AG20443 (cell line): ENCODE results near the gene C10orf143.
"Not testable (repeated sequence)": the region's sequence is repeated elsewhere in the genome, so short reads cannot be mapped to it uniquely, and the experiment has no call there.

Experiments
- DNase-seq: peaks from one replicate; pipeline ENCODE4 v3.0.0; 2012; ENCODE audit warnings: low spot score, mixed read lengths

Gene C10orf143

GRCh38 chr10:130111113-130111851 lies 652 bp upstream of the C10orf143 start:
- DNase-seq: peak; percentile 95

DNA sequence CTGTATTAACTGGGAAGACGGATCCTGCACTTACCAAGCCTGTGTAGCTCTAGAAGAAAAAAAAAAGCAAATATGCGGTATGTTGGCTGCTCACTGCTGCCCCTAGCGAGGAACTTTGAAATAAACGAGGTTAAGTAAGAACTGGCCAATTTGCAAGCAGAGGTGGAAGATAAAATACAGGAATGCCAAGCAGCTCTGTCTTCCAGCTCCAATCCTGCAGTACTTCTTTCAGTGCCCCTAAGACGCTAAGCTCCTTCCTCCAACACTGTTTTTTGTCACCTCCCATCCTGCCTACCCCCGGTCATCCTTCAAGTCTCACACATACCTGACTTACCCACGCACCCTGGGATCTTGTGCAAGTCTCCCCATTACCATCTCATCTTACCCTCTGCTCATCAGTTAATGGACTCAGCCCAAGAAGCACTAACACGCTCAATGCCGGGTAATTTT lies 809 bp downstream of the C10orf143 start:
- peak; percentile 79 for DNase-seq

DNA sequence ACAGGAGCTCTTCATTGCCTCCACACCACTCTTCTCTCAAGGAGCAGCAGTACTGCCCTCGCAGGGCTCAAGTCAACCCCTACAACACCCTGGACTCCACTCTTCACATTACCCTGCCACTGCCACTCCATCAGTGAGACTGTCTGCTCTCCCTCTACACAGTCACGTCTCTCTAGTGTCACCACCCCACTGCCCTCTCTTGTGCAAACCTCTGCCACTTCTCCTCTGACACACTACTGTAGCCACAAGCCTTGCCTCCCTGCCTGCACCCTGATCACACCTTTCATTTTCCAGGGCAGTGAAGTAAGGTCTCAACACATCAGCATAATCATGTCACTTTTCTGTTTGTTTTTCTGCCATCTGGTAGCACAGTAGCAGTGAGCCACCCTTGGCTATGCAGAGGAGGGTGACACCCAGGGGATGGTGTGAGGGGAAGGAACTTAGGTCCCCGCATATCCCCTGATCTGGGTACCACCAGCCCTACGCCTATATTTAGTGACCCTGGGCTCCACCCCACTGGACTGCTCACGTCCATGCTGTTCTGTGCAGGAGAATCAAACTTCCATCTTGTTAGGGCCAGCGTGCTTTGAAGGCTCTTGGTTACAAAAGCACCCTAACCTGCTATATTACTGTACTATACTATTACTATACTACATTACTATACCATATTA lies 1.6 kb downstream of the C10orf143 start:
- DNase-seq: no peak

GRCh38 chr10:130108146-130108545 lies 2.5 kb downstream of the C10orf143 start:
- DNase-seq: not testable (repeated sequence)

DNA sequence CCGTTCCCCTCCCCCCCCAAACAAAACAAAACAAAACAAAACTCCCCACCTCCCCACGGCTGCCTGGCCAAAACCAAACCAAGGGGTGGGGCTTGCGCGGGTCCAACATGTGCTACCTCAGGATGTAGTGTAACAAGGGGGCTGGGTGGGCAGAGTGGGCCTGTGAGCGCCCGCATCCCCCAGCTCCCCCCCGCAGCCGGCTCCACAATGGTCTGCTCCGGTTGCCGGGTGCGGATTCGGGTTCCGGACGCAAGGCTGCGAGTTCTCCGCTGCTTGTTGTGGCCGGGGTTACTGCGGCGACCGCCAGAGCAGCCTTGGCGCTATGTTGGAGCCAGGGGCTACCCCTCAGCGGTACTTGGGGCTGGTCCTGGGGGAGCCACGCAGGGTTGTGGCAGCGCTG lies 4.9 kb downstream of the C10orf143 start:
- no peak for DNase-seq

DNA sequence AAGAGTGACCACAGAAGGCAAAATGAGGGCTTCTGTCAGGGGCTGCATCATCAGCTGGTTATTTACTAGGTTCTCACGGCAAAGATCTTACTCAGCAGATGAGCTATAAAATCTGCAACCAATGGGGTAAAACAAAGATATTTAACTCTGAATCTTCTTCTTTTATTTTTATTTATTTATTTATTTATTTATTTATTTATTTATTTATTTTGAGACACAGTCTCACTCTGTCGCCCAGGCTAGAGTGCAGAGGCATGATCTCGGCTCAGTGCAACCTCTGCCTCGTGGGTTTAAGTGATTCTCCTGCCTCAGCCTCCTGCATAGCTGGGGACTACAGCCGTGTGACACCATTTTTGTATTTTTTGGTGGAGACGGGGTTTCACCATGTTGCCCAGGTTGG lies 11.3 kb downstream of the C10orf143 start:
- DNase-seq: no peak

DNA sequence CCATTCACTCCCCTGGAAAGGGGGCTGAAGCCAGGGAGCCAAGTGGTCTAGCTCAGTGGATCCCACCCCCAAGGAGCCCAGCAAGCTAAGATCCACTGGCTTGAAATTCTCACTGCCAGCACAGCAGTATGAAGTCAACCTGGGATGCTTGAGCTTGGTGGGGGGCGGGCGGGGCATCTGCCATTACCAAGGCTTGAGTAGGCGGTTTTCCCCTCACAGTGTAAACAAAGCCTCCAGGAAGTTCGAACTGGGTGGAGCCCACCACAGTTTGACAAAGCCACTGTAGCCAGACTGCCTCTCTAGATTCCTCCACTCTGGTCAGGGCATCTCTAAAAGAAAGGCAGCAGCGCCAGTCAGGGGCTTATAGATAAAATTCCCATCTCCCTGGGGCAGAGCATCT lies 20.1 kb downstream of the C10orf143 start:
- DNase-seq: not testable (repeated sequence)

DNA sequence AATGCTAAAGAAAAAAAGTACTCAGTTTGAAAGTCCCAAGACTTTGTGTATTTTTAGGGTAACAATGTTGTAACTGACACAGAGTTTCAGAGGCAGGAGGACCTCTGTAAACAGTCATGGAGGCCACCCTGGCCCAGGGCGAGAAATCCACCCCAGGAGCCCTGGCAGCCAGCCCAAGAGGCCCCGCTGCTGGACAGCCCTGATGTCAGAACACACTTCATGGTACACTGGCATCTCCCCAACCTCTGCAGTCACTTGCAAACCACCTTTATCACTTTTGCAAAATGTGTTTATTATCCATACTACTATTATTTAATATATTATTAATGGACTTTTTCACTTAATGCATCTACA lies 30.2 kb downstream of the C10orf143 start:
- DNase-seq: no peak

- no peak for DNase-seq
Measured at GRCh38 chr10:130079614-130080460, 30.8 kb downstream of the C10orf143 start.

DNA sequence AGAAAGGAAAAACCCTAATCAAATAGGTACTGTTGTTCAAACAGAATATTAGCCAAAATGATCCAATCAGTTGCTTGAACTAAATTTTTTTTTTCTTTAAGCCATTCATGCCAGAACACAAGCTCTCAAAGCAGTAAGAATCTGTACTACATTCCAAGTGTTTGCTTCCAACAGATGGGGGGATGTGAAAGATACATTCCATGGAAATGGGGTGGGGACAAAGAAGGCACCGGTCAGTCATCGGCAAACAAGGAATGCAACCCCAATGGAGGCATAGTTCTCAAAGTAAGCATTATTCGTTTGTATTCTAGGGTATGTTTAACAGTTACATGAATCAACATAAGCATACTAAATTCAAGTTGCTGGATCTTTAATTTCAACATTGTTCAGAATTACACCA lies 32.5 kb downstream of the C10orf143 start:
- DNase-seq: no peak

DNA sequence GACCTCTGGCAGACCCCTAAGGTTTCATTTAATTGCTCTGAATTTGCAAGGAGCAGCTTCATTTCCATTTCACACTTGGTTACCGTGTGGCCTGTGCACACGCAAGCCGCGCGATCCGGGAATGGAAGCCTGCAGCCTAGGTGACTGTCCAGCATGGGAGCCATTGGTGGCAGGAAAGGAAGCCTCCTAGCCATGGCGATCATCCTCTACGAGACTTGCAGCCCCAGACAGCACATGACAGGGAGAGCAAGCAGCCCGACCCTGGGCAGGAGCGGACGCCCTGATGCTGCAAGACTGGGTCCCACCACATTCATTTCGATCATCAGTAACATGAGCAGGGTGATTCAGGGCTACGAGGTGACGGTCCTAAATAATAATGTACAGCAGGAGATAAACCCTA lies 33.9 kb downstream of the C10orf143 start:
- DNase-seq: no peak

DNA sequence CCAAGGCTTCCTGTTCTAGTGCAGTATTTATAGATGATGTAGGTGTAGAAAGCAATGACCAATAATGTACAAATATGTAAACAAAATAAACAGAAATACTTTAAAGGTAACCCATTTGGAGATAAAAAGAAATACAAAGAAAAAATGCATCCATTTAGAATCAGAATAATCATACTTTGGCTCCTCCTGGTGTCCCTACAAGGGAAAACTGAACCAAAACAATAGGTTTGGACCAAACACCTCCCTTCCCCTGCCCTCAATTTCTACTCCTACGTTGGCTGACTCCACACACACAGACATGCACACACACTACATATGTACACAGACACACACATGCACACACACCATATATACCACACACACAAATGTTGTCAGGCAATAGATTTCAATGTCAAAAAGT lies 36.0 kb downstream of the C10orf143 start:
- DNase-seq: peak; percentile 32

DNA sequence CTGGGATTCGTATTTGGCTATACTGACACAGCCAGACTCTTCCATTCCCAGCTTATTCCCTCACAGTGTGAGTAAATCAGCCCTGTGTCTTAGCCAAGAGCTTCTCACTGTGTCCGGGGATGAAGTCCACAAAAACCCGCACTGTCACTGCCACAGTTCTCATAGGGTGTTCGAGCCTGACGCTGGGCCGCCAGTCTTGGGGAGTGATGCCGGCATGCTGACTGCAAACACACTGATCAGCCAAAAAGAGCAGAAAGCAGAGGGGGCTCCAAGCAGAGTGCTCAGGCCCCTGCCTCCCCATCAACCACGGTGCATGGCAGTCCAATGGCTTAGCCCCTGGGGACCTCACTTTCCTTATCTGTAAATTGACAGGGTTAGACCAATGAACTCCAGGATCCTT lies 36.7 kb downstream of the C10orf143 start:
- DNase-seq: no peak

GRCh38 chr10:130072247-130072646 lies 38.4 kb downstream of the C10orf143 start:
- DNase-seq: no peak

DNA sequence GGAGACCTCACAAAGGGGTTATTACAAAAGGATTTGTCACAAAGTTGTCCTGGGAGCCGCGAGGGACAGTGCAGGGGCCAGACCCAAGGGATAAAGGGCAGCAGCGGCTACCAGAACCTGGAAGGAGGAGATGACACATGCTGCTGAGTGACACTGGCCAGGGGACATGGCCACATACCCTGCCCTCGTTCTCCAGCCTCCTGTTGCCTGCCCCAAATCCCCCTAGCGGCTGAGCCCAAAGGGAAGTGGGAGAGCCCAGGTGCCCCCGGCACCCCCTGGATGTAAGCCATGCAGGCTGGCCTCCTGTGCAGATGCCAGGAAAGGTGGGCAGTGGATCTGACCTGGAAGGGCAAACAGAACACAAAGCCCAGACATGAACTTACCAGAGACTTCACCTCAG lies 42.7 kb downstream of the C10orf143 start:
- DNase-seq: no peak

GRCh38 chr10:130066743-130067142 lies 43.9 kb downstream of the C10orf143 start:
- DNase-seq: no peak

DNA sequence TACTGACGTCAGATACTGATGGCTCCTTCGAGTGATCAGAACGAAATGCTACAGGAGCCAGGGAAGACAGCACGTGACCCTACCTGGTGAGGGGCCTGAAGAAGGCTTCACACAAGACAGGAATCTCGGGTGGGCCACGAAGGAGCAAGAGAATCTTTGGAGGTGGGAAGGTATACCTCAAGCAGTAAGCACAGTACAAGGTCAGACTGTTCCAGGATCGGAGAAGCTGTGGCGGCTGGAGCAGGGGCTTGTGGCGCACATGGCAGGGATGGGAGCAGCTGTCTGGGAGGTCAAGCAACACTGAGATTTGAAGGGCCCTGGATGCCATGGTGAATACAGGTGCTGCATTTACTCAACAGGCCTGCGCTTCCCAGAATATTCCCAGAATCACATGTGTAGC lies 45.4 kb downstream of the C10orf143 start:
- no peak for DNase-seq

DNA sequence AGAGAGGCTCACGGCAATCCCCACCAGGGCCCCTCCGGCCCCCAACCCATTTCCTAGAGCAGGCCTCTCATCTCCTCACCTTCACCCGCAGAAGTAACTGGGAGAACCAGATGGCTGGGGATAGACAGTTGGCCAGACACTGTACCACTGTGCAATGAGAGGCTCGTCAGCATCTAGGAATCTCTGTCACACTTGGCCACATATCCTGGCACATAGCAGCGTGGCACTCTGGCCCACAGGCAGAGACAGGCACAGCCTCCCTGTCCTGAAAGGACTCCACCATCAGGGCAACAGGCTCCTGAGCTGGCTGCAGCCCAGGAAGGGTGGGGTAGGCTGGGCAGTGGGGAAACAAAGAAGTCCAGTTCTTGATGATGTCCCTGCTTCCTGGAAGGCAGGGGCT lies 45.8 kb downstream of the C10orf143 start:
- DNase-seq: no peak

DNA sequence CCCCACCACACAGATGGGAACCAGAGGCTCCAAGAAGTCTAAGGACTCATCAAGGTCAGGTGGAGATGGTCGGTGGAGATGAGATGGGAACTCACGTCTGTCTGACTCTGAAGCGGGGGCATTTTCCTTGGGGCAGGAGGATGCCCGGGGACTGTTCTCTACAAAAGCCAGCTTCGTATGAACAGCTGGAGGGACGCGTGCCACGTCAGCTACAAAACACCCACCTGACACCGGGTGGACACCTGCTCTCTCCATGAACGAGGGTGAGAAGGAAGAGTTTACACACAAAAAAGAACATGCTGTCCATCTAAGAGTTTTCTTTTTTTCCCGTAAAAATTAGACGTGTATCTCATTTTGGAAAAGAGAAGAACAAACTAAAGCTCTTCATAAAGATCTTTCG lies 47.7 kb downstream of the C10orf143 start:
- DNase-seq: no peak

DNA sequence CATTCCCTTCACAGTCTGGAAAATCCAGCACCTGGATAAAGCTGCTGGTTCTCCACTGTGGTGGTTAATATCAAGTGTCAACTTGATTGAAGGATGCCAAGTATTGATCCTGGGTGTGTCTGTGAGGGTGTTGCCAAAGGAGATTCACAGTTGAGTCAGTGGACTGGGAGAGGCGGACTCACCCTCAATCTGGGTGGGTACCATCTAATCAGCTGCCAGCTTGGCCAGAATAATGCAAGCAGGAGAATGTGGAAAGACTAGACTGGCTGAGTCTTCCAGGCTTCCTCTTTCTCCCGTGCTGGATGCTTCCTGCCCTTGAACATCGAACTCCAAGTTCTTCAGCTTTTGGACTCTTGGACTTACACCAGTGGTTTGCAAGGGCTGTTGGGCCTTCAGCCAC lies 48.4 kb downstream of the C10orf143 start:
- no peak for DNase-seq

DNA sequence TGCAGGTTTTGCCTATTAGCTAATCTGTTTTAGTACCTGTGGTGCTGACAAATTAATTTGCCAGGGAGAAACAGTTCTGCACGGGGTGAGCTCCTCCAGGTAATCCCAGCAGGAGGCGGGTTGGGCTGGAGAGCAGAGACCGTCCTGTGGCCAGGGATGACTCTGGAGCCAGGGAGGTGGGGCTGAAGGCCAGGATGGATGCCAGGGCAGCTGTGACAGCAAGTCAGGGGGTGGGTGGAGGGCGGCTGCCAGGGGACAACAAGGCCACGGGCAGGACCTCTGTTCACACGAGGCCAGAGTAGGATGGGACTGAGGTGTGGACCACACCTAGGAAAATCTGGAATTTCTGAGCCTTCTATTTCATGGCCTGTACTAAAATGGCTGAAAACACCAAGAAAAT lies 48.9 kb downstream of the C10orf143 start:
- DNase-seq: no peak

DNA sequence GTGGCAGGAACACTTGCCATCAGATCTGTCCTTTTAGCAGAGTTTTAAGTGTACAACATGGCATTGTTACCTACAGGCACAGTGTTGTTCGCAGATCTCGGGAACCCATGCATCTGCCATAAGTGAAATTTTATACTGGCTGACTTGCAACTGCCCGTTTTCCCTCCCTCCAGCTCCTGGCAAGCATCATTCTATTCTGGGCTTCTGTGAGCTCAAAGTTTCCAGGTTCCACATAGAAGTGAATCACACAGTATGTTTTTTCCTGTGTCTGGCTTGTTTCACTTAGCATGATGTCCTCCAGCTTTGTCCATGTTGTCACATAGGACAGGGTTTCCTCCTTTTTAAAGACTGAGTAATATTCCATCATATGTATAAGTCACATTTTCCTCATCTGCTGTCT lies 56.6 kb downstream of the C10orf143 start:
- no peak for DNase-seq

GRCh38 chr10:130053561-130053960 lies 57.1 kb downstream of the C10orf143 start:
- DNase-seq: peak; percentile 76
